SIG-M5 treated with dmso at 0.1 percent for 504 hours (cell line): ENCODE measurements around the gene PCCA.
"Not testable (repeated sequence)": the region's sequence is repeated elsewhere in the genome, so short reads cannot be mapped to it uniquely, and the experiment has no call there.

Source experiments
- DNase-seq: peaks from one replicate; lab custom pipeline; 2025; ENCODE audit not compliant: unreplicated experiment; lab: John Stamatoyannopoulos, UW

The PCCA gene

GRCh38 chr13:100235311-100235901 lies 146.5 kb downstream of the PCCA start:
- peak; percentile 80 for DNase-seq

DNA sequence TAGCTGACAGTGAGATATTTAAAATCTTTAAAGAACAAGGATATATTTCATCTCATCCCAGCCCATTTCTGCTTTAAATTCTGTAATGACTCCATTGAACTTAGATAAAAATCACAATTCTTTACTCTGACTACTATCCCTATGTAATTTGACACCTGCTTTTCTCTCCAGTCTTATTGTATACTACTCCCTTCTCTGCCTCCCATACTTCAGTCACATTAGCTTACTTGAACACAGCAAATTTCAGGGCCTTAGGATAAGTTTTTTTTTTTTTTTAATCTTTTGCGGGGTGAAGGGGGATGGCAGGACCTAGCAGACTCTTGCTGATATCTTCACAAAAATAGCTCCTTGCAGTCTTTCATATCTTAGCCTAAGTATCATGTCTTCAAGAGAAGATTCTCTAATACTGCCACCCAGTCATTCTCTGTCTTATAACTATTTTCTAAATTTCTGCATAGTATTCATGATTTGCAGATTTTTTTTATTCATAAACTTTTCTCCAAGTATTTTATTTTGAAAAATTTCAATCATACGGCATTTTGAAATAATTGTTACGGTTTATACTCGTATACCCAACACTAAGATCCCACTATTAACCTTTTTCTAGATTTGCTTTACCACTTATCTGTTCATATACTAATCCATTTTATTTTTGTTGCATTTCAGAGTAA lies 151.4 kb downstream of the PCCA start:
- DNase-seq: no peak

GRCh38 chr13:100244431-100244830 lies 155.5 kb downstream of the PCCA start:
- DNase-seq: no peak

- DNase-seq: no peak
Observed at GRCh38 chr13:100245104-100245503, 156.2 kb downstream of the PCCA start.

GRCh38 chr13:100247937-100248336 lies 159.0 kb downstream of the PCCA start:
- DNase-seq: no peak

DNA sequence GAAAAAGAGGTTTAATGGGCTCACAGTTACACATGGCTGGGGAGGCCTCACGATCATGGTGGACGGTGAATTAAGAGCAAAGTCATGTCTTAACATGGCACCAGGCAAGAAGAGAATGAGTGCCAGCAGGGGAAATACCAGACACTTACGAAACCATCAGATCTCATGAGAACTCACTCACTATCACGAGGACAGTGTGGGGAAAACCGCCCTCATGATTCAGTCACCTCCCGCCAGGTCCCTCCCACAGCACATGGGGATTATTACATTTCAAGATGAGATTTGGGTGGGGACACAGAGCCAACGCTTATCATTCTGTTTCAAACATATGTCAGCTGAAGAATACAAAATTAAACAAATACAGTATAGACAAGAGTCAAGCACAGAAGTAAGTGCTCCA lies 165.1 kb downstream of the PCCA start:
- DNase-seq: no peak

- no peak for DNase-seq
Observed at GRCh38 chr13:100262404-100262803, 173.5 kb downstream of the PCCA start.

GRCh38 chr13:100266026-100266425 lies 177.1 kb downstream of the PCCA start:
- DNase-seq: no peak

DNA sequence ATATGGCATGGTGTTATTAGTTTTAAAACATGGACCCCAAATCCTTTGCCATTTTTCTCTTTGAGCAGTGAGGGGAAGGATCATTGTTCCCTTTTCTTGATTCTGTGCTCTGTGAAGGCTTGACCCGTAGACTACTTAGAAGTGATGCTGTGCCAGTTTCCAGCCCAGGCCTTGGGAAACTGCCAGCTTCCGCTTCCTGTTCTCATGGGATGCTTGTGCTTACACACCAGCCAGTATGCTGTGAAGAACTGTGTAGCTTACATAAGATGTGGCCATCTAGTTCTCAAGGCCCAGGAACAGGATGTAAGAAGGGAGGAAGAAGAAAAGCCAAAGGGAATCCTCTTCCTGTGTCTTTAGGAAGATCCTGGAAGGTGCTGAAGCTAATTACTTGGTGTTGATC lies 180.9 kb downstream of the PCCA start:
- DNase-seq: peak; percentile 58

- DNase-seq: no peak
Observed at GRCh38 chr13:100273138-100273537, 184.2 kb downstream of the PCCA start.

GRCh38 chr13:100273552-100273951 lies 184.7 kb downstream of the PCCA start:
- DNase-seq: peak; percentile 40

GRCh38 chr13:100274942-100275506 lies 186.1 kb downstream of the PCCA start:
- peak; percentile 47 for DNase-seq

- DNase-seq: no peak
Observed at GRCh38 chr13:100275746-100276145, 186.9 kb downstream of the PCCA start.

- DNase-seq: no peak
Observed at GRCh38 chr13:100280681-100281080, 191.8 kb downstream of the PCCA start.

GRCh38 chr13:100282306-100282705 lies 193.4 kb downstream of the PCCA start:
- DNase-seq: not testable (repeated sequence)

DNA sequence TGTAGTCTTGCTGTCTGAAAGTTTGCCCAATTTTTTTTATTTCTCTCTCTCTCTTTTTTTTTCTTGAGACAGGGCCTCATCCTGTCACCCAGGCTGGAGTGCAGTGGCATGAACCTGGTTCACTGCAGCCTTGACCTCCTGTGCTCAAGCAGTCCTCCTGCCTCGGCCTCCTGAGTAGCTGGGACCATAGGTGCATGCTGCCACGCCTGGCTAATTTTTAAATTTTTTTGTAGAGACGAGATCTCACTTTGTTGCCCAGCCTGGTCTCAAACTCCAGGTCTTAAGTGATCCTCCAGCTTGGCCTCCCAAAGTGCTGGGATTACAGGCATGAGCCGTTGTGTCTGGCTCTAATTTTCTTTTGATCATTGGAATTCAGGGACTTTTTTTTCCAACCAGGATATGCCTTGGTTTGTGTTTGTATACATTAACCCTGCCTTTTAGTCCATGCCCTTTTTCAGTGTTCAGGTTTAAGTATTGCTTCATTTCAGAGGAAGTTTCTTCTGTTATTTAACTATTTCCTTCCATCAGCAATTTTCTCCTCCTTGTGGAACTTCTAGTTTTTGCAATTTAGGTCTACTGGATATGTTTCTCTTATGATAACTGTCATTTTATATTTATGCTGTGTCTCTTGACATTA lies 201.4 kb downstream of the PCCA start:
- peak; percentile 19 for DNase-seq

DNA sequence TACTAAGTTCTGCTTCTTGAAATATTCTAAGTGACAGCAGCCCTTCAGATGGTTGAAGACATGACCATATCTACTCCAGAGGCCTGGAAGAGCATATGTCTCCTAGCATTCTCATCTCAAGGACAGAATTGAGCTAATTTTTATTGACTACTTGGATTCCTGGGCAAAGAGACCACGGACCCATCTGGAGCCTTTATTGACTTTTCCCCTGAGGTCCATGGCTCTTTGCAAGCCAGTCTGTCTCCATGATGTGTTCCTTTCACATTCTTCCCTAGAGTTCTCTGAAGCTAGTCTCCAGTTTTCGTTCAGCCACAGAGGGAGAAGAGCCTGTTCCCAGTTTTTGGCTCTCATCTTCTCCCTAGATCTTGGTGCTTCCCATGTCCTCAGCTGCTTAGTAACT lies 202.7 kb downstream of the PCCA start:
- DNase-seq: no peak

GRCh38 chr13:100297413-100297812 lies 208.5 kb downstream of the PCCA start:
- no peak for DNase-seq

- no peak for DNase-seq
Observed at GRCh38 chr13:100298116-100298681, 209.3 kb downstream of the PCCA start.

- DNase-seq: no peak
Observed at GRCh38 chr13:100298691-100299090, 209.8 kb downstream of the PCCA start.

DNA sequence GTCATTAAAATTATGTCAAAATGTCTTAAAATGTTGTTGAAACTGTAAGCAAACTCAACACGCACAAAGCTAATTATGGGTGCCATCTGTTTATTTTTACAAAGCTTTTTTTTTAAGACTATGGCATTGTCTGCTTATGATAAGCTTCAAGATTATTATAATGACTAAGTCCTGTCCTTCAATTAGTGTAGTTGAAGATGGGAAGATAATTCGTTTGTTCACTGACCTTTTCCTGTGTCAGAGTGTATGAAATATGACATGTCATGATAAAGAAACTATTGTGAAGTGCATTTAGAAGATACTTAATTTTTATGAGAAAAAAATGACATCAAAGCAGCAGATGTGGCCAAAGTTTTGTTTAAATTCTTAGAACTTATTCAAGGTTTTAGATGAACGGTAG lies 211.3 kb downstream of the PCCA start:
- no peak for DNase-seq

DNA sequence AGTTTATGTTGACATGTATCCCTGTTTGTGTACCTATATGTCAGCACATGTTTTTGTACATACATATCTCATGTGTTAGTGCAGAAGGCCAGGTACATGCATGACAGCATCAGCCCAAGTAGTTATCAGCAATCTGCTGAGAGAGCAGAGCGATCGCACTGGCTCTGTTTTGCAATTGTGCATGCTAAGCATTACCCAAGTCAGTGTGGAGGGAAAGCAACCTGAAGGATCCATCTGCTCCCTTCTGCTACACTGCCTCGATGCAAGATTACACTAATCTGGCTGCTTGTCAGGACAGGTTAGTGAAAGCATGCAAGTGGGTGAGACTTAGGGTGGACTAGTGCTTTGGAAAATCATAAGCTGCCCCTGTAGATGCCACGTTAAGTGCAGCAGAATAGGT lies 211.8 kb downstream of the PCCA start:
- no peak for DNase-seq
